HG02642 (cell line): Measurements from ENCODE around the gene PRR12.

Experiments used
- ATAC-seq: cut with Tn5 transposase; IDR thresholded peaks from one replicate; pipeline ENCODE4 v1.9.1; 2021; ENCODE audit warnings: mild to moderate bottlenecking; ENCODE audit not compliant: unreplicated experiment, poor library complexity

Gene PRR12

GRCh38 chr19:49590971-49591730 is at the start of gene PRR12:
Gene PRR12 (plus strand): TSS chr19:49591182. CDS start chr19:49591655, 473 bp downstream.
- ATAC-seq, result peak; percentile 26

GRCh38 chr19:49541914-49542313 is 49.1 kb upstream of the PRR12 start:
- ATAC-seq, result no peak

GRCh38 chr19:49542446-49542845 is 48.5 kb upstream of the PRR12 start:
- ATAC-seq, result no peak

GRCh38 chr19:49543032-49543431 is 48.0 kb upstream of the PRR12 start:
- ATAC-seq, result no peak

GRCh38 chr19:49544154-49544553 is 46.8 kb upstream of the PRR12 start:
- no peak for ATAC-seq

GRCh38 chr19:49546825-49547565 is 44.0 kb upstream of the PRR12 start:
- ATAC-seq, result no peak

GRCh38 chr19:49549045-49549444 is 41.9 kb upstream of the PRR12 start:
- ATAC-seq, result no peak

- ATAC-seq, result no peak
Observed at GRCh38 chr19:49551531-49551930, 39.5 kb upstream of the PRR12 start.

GRCh38 chr19:49552749-49553148 is 38.2 kb upstream of the PRR12 start:
- ATAC-seq, result no peak

- ATAC-seq, result no peak
Observed at GRCh38 chr19:49553451-49554271, 37.3 kb upstream of the PRR12 start.

- no peak for ATAC-seq
Observed at GRCh38 chr19:49554701-49555181, 36.2 kb upstream of the PRR12 start.

GRCh38 chr19:49555600-49556411 is 35.2 kb upstream of the PRR12 start:
- no peak for ATAC-seq

- ATAC-seq, result no peak
Observed at GRCh38 chr19:49556412-49557398, 34.3 kb upstream of the PRR12 start.

GRCh38 chr19:49557641-49558325 is 33.2 kb upstream of the PRR12 start:
- ATAC-seq, result no peak

- ATAC-seq, result no peak
Observed at GRCh38 chr19:49558591-49558990, 32.4 kb upstream of the PRR12 start.

GRCh38 chr19:49559443-49559842 is 31.5 kb upstream of the PRR12 start:
- ATAC-seq, result no peak

GRCh38 chr19:49559928-49560327 is 31.1 kb upstream of the PRR12 start:
- ATAC-seq, result no peak

- ATAC-seq, result no peak
Observed at GRCh38 chr19:49560358-49560900, 30.6 kb upstream of the PRR12 start.
